ENCODE measurements around the gene GTSE1.

Gene GTSE1

GRCh38 chr22:46367707-46368191 lies 71.1 kb downstream of the GTSE1 start:
- H3K4me1 ChIP-seq (ENCODE audit: control insufficient read depth, insufficient read depth, low read length, unreplicated experiment): no peaks in the 10 kb centered on the region
- no peak overlapping the region for H3K4me3 ChIP-seq (ENCODE audit: low read depth, low read length)
- no peak overlapping the region for H3K27ac ChIP-seq (ENCODE audit: low read depth, low read length)
- no peak overlapping the region for H2AFZ ChIP-seq (ENCODE audit: low read length, unreplicated experiment)
- H3K79me2 ChIP-seq (ENCODE audit: control insufficient read depth, insufficient read depth, low read length, unreplicated experiment): no peaks in the 10 kb centered on the region
- no peaks in the 10 kb centered on the region for H3K27me3 ChIP-seq (ENCODE audit: insufficient read depth, low read length)
- H3K36me3 ChIP-seq (ENCODE audit: insufficient read depth, low read length): no peaks in the 10 kb centered on the region

GRCh38 chr22:46368422-46368821 lies 71.8 kb downstream of the GTSE1 start:
- Histone ChIP-seq H3K79me2 (ENCODE audit: control insufficient read depth, insufficient read depth, low read length, unreplicated experiment) (no peaks in the 10 kb centered on the region), H3K27ac (ENCODE audit: low read depth, low read length) (no peak overlapping the region)

GRCh38 chr22:46368871-46369715 lies 72.4 kb downstream of the GTSE1 start:
- H3K27ac ChIP-seq (ENCODE audit: low read depth, low read length): no peak overlapping the region
- H3K4me1 ChIP-seq (ENCODE audit: control insufficient read depth, insufficient read depth, low read length, unreplicated experiment): no peaks in the 10 kb centered on the region
- no peak overlapping the region for H3K4me3 ChIP-seq (ENCODE audit: low read depth, low read length)

More at GRCh38 chr22:46368422-46368821, 71.8 kb downstream of the GTSE1 start:
- Histone ChIP-seq H3K4me1 (ENCODE audit: control insufficient read depth, insufficient read depth, low read length, unreplicated experiment) (no peaks in the 10 kb centered on the region), H3K36me3 (ENCODE audit: insufficient read depth, low read length) (no peaks in the 10 kb centered on the region), H3K27me3 (ENCODE audit: insufficient read depth, low read length) (no peaks in the 10 kb centered on the region), H3K4me3 (ENCODE audit: low read depth, low read length) (no peak overlapping the region), H2AFZ (ENCODE audit: low read length, unreplicated experiment) (no peak overlapping the region)

GRCh38 chr22:46369716-46370583 lies 73.3 kb downstream of the GTSE1 start:
- H3K27me3 ChIP-seq (ENCODE audit: insufficient read depth, low read length): no peaks in the 10 kb centered on the region

More at GRCh38 chr22:46368871-46369715, 72.4 kb downstream of the GTSE1 start:
- Histone ChIP-seq H2AFZ (ENCODE audit: low read length, unreplicated experiment) (no peak overlapping the region), H3K79me2 (ENCODE audit: control insufficient read depth, insufficient read depth, low read length, unreplicated experiment) (no peaks in the 10 kb centered on the region), H3K36me3 (ENCODE audit: insufficient read depth, low read length) (no peaks in the 10 kb centered on the region), H3K27me3 (ENCODE audit: insufficient read depth, low read length) (no peaks in the 10 kb centered on the region)

GRCh38 chr22:46370584-46371291 lies 74.1 kb downstream of the GTSE1 start:
- Histone ChIP-seq H3K27ac (ENCODE audit: low read depth, low read length) (no peak overlapping the region), H2AFZ (ENCODE audit: low read length, unreplicated experiment) (no peak overlapping the region), H3K4me3 (ENCODE audit: low read depth, low read length) (no peak overlapping the region), H3K79me2 (ENCODE audit: control insufficient read depth, insufficient read depth, low read length, unreplicated experiment) (no peaks in the 10 kb centered on the region), H3K27me3 (ENCODE audit: insufficient read depth, low read length) (no peaks in the 10 kb centered on the region), H3K36me3 (ENCODE audit: insufficient read depth, low read length) (no peaks in the 10 kb centered on the region), H3K4me1 (ENCODE audit: control insufficient read depth, insufficient read depth, low read length, unreplicated experiment) (no peaks in the 10 kb centered on the region)

More at GRCh38 chr22:46369716-46370583, 73.3 kb downstream of the GTSE1 start:
- Histone ChIP-seq H3K27ac (ENCODE audit: low read depth, low read length) (no peak overlapping the region), H3K79me2 (ENCODE audit: control insufficient read depth, insufficient read depth, low read length, unreplicated experiment) (no peaks in the 10 kb centered on the region), H3K4me3 (ENCODE audit: low read depth, low read length) (no peak overlapping the region), H3K36me3 (ENCODE audit: insufficient read depth, low read length) (no peaks in the 10 kb centered on the region), H2AFZ (ENCODE audit: low read length, unreplicated experiment) (no peak overlapping the region), H3K4me1 (ENCODE audit: control insufficient read depth, insufficient read depth, low read length, unreplicated experiment) (no peaks in the 10 kb centered on the region)

GRCh38 chr22:46371623-46372226 lies 75.1 kb downstream of the GTSE1 start:
- no peak overlapping the region for H3K27ac ChIP-seq (ENCODE audit: low read depth, low read length)
- H2AFZ ChIP-seq (ENCODE audit: low read length, unreplicated experiment): no peak overlapping the region
- no peaks in the 10 kb centered on the region for H3K4me1 ChIP-seq (ENCODE audit: control insufficient read depth, insufficient read depth, low read length, unreplicated experiment)
- no peaks in the 10 kb centered on the region for H3K36me3 ChIP-seq (ENCODE audit: insufficient read depth, low read length)
- H3K79me2 ChIP-seq (ENCODE audit: control insufficient read depth, insufficient read depth, low read length, unreplicated experiment): no peaks in the 10 kb centered on the region
- H3K27me3 ChIP-seq (ENCODE audit: insufficient read depth, low read length): no peaks in the 10 kb centered on the region
- no peak overlapping the region for H3K4me3 ChIP-seq (ENCODE audit: low read depth, low read length)

- Histone ChIP-seq H3K4me3 (ENCODE audit: low read depth, low read length) (no peak overlapping the region), H3K4me1 (ENCODE audit: control insufficient read depth, insufficient read depth, low read length, unreplicated experiment) (peaks cover under 1% of the 10 kb centered on the region), H3K79me2 (ENCODE audit: control insufficient read depth, insufficient read depth, low read length, unreplicated experiment) (no peaks in the 10 kb centered on the region), H3K27ac (ENCODE audit: low read depth, low read length) (no peak overlapping the region), H3K27me3 (ENCODE audit: insufficient read depth, low read length) (no peaks in the 10 kb centered on the region), H3K36me3 (ENCODE audit: insufficient read depth, low read length) (no peaks in the 10 kb centered on the region), H2AFZ (ENCODE audit: low read length, unreplicated experiment) (no peak overlapping the region)
Observed at GRCh38 chr22:46372686-46373085, 76.0 kb downstream of the GTSE1 start.

GRCh38 chr22:46373159-46373558 lies 76.5 kb downstream of the GTSE1 start:
- Histone ChIP-seq H2AFZ (ENCODE audit: low read length, unreplicated experiment) (no peak overlapping the region), H3K27ac (ENCODE audit: low read depth, low read length) (no peak overlapping the region), H3K27me3 (ENCODE audit: insufficient read depth, low read length) (no peaks in the 10 kb centered on the region), H3K4me3 (ENCODE audit: low read depth, low read length) (no peak overlapping the region), H3K36me3 (ENCODE audit: insufficient read depth, low read length) (no peaks in the 10 kb centered on the region), H3K4me1 (ENCODE audit: control insufficient read depth, insufficient read depth, low read length, unreplicated experiment) (peaks cover 4% of the 10 kb centered on the region), H3K79me2 (ENCODE audit: control insufficient read depth, insufficient read depth, low read length, unreplicated experiment) (no peaks in the 10 kb centered on the region)

- Histone ChIP-seq H3K79me2 (ENCODE audit: control insufficient read depth, insufficient read depth, low read length, unreplicated experiment) (no peaks in the 10 kb centered on the region), H3K36me3 (ENCODE audit: insufficient read depth, low read length) (no peaks in the 10 kb centered on the region), H3K27me3 (ENCODE audit: insufficient read depth, low read length) (no peaks in the 10 kb centered on the region; the same call in 1 of the 2 replicates), H3K27ac (ENCODE audit: low read depth, low read length) (no peak overlapping the region), H3K4me1 (ENCODE audit: control insufficient read depth, insufficient read depth, low read length, unreplicated experiment) (peaks cover 4% of the 10 kb centered on the region), H2AFZ (ENCODE audit: low read length, unreplicated experiment) (no peak overlapping the region), H3K4me3 (ENCODE audit: low read depth, low read length) (no peak overlapping the region)
Observed at GRCh38 chr22:46373921-46374662, 77.4 kb downstream of the GTSE1 start.
